ENCODE measurements around the gene SVBP. TPM values are rescaled to one million over a fixed set of nuclear protein-coding genes. Genes with fewer than 3 reads are reported as not detected.

Gene SVBP
- total and polyA plus RNA-seq, 2 of the 8 experiments (the other 6 are each of a cell fraction or from before 2014, with no cell fraction given): 29.7 to 30.2 TPM

DNA sequence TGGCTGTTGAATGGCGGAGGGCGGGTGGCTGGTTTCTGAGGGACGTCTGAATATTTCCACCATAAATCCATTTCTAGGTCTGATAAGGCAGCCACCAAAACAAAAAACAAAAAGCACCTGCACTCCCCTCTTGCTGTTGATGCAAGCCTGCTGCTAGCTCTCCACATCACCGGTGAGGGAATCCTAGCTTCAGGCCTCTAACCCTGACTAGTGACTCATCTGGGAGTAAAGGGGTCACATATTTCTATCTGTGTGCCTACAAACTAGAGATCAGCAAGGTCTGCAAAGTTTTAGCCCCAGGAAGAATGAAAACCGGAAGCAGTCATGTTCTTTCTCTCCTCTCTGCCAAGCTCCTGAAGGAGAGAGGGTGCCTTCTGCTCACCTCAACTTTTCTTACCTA is 10.6 kb downstream of the SVBP start:
- DNase-seq (ENCODE audit: low read depth in 1 of 2, low spot score in 2 of 2) (no peak), FAIRE-seq (no peak)
- Histone ChIP-seq H3K36me3 (ENCODE audit: control insufficient read depth in 2 of 4, insufficient read depth in 4 of 4, low read length in 3 of 4) (peaks cover 0 to 12% (median 2%) of the 10 kb centered on the region in 4 experiments; a peak in 4 of 8 replicates), H2BK12ac (ENCODE audit: low read depth, low read length) (no peak overlapping the region), H3K79me1 (ENCODE audit: low read depth, low read length) (no peaks in the 10 kb centered on the region), H2BK120ac (replicated peaks; ENCODE audit: low read depth, low read length) (no peak overlapping the region), H2BK20ac (ENCODE audit: low read length) (no peak overlapping the region), H3K23me2 (ENCODE audit: low read depth, low read length) (no peaks in the 10 kb centered on the region), H2AFZ (ENCODE audit: low read length) (no peak overlapping the region), H4K8ac (ENCODE audit: extremely low read depth, insufficient read depth, low read length) (no peak overlapping the region), H4K5ac (ENCODE audit: insufficient read length, low read depth, low read length) (no peak overlapping the region), H2BK5ac (ENCODE audit: low read depth, low read length) (no peak overlapping the region), H3K27me3 (replicated peaks in 1 of 4; ENCODE audit: control insufficient read depth in 3 of 4, extremely low read depth in 1 of 4, insufficient read depth in 3 of 4, low read length in 3 of 4) (no peaks in the 10 kb centered on the region), H3K4me3 (ENCODE audit: extremely low read depth in 1 of 4, insufficient read depth in 2 of 4, low read depth in 3 of 4, low read length in 4 of 4) (no peak overlapping the region), H2AK5ac (ENCODE audit: low read depth, low read length) (no peak overlapping the region), H4K20me1 (replicated peaks in 1 of 2; ENCODE audit: control insufficient read depth in 1 of 2, insufficient read depth in 2 of 2, low read length in 2 of 2) (no peaks in the 10 kb centered on the region), H3K9me3 (ENCODE audit: insufficient read depth in 2 of 2, low read depth in 1 of 2, low read length in 1 of 2) (peaks cover 9 to 11% of the 10 kb centered on the region in 2 experiments), H3K18ac (ENCODE audit: extremely low read depth, low read length) (no peak overlapping the region), H3K27ac (ENCODE audit: low read depth, low read length) (no peak overlapping the region), H3K4me2 (ENCODE audit: insufficient read depth in 1 of 2, low read depth in 2 of 2, low read length in 2 of 2) (no peak overlapping the region), H3K56ac (replicated peaks; ENCODE audit: insufficient read length, low read depth, low read length) (no peak overlapping the region), H4K91ac (replicated peaks; ENCODE audit: insufficient read length, low read length) (no peak overlapping the region), H2BK15ac (ENCODE audit: low read length) (no peak overlapping the region), H3K4me1 (replicated peaks in 1 of 4; ENCODE audit: control insufficient read depth in 3 of 4, insufficient read depth in 4 of 4, low read length in 3 of 4) (no peaks in the 10 kb centered on the region), H3K79me2 (ENCODE audit: control insufficient read depth in 1 of 2, insufficient read depth in 2 of 2, low read length in 2 of 2) (no peaks in the 10 kb centered on the region), H3K9ac (replicated peaks in 1 of 4; ENCODE audit: extremely low read depth in 1 of 4, low read depth in 3 of 4, low read length in 3 of 4) (no peak overlapping the region), H3K4ac (replicated peaks; ENCODE audit: insufficient read length, low read depth, low read length) (no peak overlapping the region), H3K23ac (ENCODE audit: insufficient read length) (no peak overlapping the region), H3K14ac (ENCODE audit: insufficient read length) (no peak overlapping the region)
- ChIA-PET CTCF (ENCODE audit: partially characterized antibody) (interaction anchor here (0.6 kb wide), 2 partner anchors 34 to 262 kb away, joined by 3 to 5 read pairs; no protein-coding TSS in a partner anchor), POLR2A (ENCODE audit: partially characterized antibody) (interaction anchor here (2.7 kb wide), 1 partner anchor 10 kb away, joined by 12 read pairs; the partner anchor contains the start of gene ERMAP)
- 89% methylated on average over 5 of the region's 5 CpGs; no CpG with 5 or more reads in 1 of the 2 experiments for WGBS, 2 experiments (ENCODE audit: extremely low coverage in 1 of 2, insufficient coverage in 1 of 2, insufficient read length in 1 of 2, insufficient replicate concordance in 2 of 2, low coverage in 1 of 2, low lambda C conversion rate in 2 of 2, missing lambda C conversion rate in 1 of 2)

All from H1 (cell line).